HepG2 (cell line): ENCODE data around the gene FRRS1. TPM values are rescaled to one million over a fixed set of nuclear protein-coding genes. Genes with fewer than 3 reads are reported as not detected.

Source experiments
- ATAC-seq: fragments of 200-7000 bp; cut with Tn5 transposase; 3 replicates; pipeline ENCODE4 v1.9.1; 2020; ENCODE audit warnings: mild to moderate bottlenecking, moderate library complexity
- BruUV-seq: library from RNA; stranded (reverse); fragments of 400-500 nt; replicated peaks from 2 replicates; lab custom pipeline; 2021; lab: Mats Ljungman, UMichigan
- CTCF ChIA-PET: fragments of 300-600 bp; formaldehyde crosslinking; extraction: SDS; loops from one replicate; lab custom pipeline; 2021; ENCODE audit warnings: low total read pairs, inconsistent platforms, low intra/inter-chr PET ratio; lab: Yijun Ruan, JAX
- POLR2A ChIA-PET: fragments of 350-600 bp; sonication (Branson Sonifier 250); formaldehyde crosslinking; loops from one replicate; lab custom pipeline; 2020; ENCODE audit warnings: antibody characterized with exemption, inconsistent platforms; lab: Yijun Ruan, JAX
- DNase-seq: peaks from one replicate; pipeline ENCODE4 v3.0.0-alpha.2; 2015; ENCODE audit warnings: low spot score
- FAIRE-seq: peaks from 3 replicates; lab custom pipeline; 2011; peaks lifted over from hg19 to GRCh38; lab: Jason Lieb, UNC
- H2AFZ ChIP-seq: one replicate; pipeline ENCODE4 v1.6.1; 2011; ENCODE audit warnings: low read length, inconsistent platforms
- H3K27ac ChIP-seq: fragments of 300-600 bp; 3 replicates; pipeline ENCODE4 v1.8.0; 2011; ENCODE audit warnings: mixed run types, mild to moderate bottlenecking, mixed read lengths, low read length, inconsistent platforms; ENCODE audit not compliant: insufficient read depth; ENCODE audit errors: extremely low read length
- H3K27me3 ChIP-seq, 2 experiments: fragments of 200-600 bp in 1 of 2; 2 replicates in 1 of 2; 3 replicates in 1 of 2; pipeline versions ENCODE4 v1.6.0 to v1.8.0; 2011; ENCODE audit warnings: low read length in 2 of 2, mild to moderate bottlenecking in 2 of 2, moderate library complexity in 2 of 2, inconsistent platforms in 1 of 2; ENCODE audit not compliant: insufficient read depth in 2 of 2, control insufficient read depth in 1 of 2
- H3K36me3 ChIP-seq, 2 experiments: fragments of 200-600 bp in 1 of 2; replicated peaks in 1 of 2; 2 replicates in 1 of 2; 3 replicates in 1 of 2; pipeline versions ENCODE4 v1.5.1 to v1.8.0; 2011; ENCODE audit warnings: low read length in 2 of 2, inconsistent platforms in 1 of 2; ENCODE audit not compliant: insufficient read depth in 2 of 2, control insufficient read depth in 1 of 2
- H3K4me1 ChIP-seq: 2 replicates; pipeline ENCODE4 v1.5.1; 2012; ENCODE audit warnings: low read length, inconsistent platforms; ENCODE audit not compliant: insufficient read depth
- H3K4me2 ChIP-seq: 2 replicates; pipeline ENCODE4 v1.6.0; 2011; ENCODE audit warnings: low read depth, low read length, inconsistent platforms
- H3K4me3 ChIP-seq, 3 experiments: fragments of 200-600 bp in 1 of 3; sonication (generic), shearing (Covaris generic) in 1 of 3; replicated peaks in 1 of 3; 2 replicates each; pipeline ENCODE4 v1.5.1; 2011 to 2016; ENCODE audit warnings: low read length in 3 of 3, inconsistent platforms in 2 of 3, low read depth in 2 of 3, mild to moderate bottlenecking in 2 of 3, control low read depth in 1 of 3, mixed read lengths in 1 of 3; ENCODE audit not compliant: insufficient read depth in 1 of 3
- H3K79me2 ChIP-seq: one replicate; pipeline ENCODE4 v1.6.1; 2011; ENCODE audit warnings: low read length, inconsistent platforms; ENCODE audit not compliant: insufficient read depth
- H3K9ac ChIP-seq: 2 replicates; pipeline ENCODE4 v1.6.0; 2011; ENCODE audit warnings: mild to moderate bottlenecking, low read depth, low read length, inconsistent platforms; ENCODE audit not compliant: insufficient read depth
- H3K9me3 ChIP-seq: 2 replicates; pipeline ENCODE4 v1.5.1; 2012; ENCODE audit warnings: mild to moderate bottlenecking, low read length
- H4K20me1 ChIP-seq: 2 replicates; pipeline ENCODE4 v1.6.0; 2011; ENCODE audit warnings: inconsistent platforms, mild to moderate bottlenecking, low read length, moderate library complexity; ENCODE audit not compliant: insufficient read depth
- BRF2 ChIP-seq: sonication (generic); formaldehyde crosslinking; IDR thresholded peaks from 2 replicates; pipeline ENCODE4 v1.8.1; 2022; ENCODE audit warnings: mild to moderate bottlenecking, missing genetic modification reagents
- CBX2 ChIP-seq, 2 experiments: fragments of 200-600 bp in 1 of 2; sonication (generic); formaldehyde crosslinking in 1 of 2; IDR thresholded peaks; 2 replicates each; pipeline versions ENCODE4 v1.7.0 to v1.8.1; 2018 to 2022; ENCODE audit warnings: low read depth in 2 of 2, low read length in 1 of 2, mild to moderate bottlenecking in 1 of 2, missing genetic modification reagents in 1 of 2
- CENPT ChIP-seq: sonication (generic); formaldehyde crosslinking; IDR thresholded peaks from 2 replicates; pipeline ENCODE4 v1.8.0; 2022; ENCODE audit warnings: low read depth, mild to moderate bottlenecking, moderate library complexity, missing genetic modification reagents
- CTCF ChIP-seq: sonication (generic); formaldehyde crosslinking; IDR thresholded peaks from 2 replicates; pipeline ENCODE4 v1.5.0; 2020; ENCODE audit warnings: mild to moderate bottlenecking, missing genetic modification reagents, moderate library complexity
- RAD21 ChIP-seq: fragments of 450-650 bp; formaldehyde crosslinking; IDR thresholded peaks from 2 replicates; pipeline ENCODE4 v1.5.0; 2020; ENCODE audit warnings: mild to moderate bottlenecking
- STAG1 ChIP-seq: sonication (generic); formaldehyde crosslinking; IDR thresholded peaks from 2 replicates; pipeline ENCODE4 v1.4.0; 2020; ENCODE audit warnings: missing genetic modification reagents
- TIGD3 ChIP-seq: sonication (generic); formaldehyde crosslinking; IDR thresholded peaks from 2 replicates; pipeline ENCODE4 v1.5.1; 2020; ENCODE audit warnings: mild to moderate bottlenecking, missing genetic modification reagents, borderline replicate concordance
- ZMYM4 ChIP-seq: sonication (generic); formaldehyde crosslinking; IDR thresholded peaks from 2 replicates; pipeline ENCODE4 v1.8.1; 2023; ENCODE audit warnings: mild to moderate bottlenecking, missing genetic modification reagents
- ZNF740 ChIP-seq: sonication (generic); formaldehyde crosslinking; IDR thresholded peaks from 2 replicates; pipeline ENCODE4 v1.4.0; 2020; ENCODE audit warnings: missing genetic modification reagents
- WGBS: methylation state at CpG from one replicate; pipeline ENCODE4 v1.1.6; 2017; ENCODE audit warnings: low lambda C conversion rate; 5-methylcytosine and 5-hydroxymethylcytosine counted together
- in situ Hi-C: cut with HindIII; loops from 2 replicates; pipeline ENCODE4 v1.10.0; 2017; ENCODE audit warnings: low pct_unique_long_range_greater_than_20kb; ENCODE audit not compliant: extremely low pct_ligation_motif_present
- intact Hi-C: fragments of 100-400 bp; cut with micrococcal nuclease; formaldehyde crosslinking; loops from one replicate; pipeline ENCODE4 v1.10.0; 2022; ENCODE audit not compliant: unreplicated experiment
- polyA plus RNA-seq, 8 experiments: library from polyadenylated mRNA; depleted of rRNA in 3 of 8; stranded (reverse) in 7 of 8; unstranded in 1 of 8; fragments of >200 nt; fragmentation: Illumina TruSeq in 4 of 8; extraction: Trizol in 4 of 8; gene quantifications; 2 replicates each; pipeline versions ENCODE4 v1.2.1 to v1.2.3, GENCODE V29; 2011 to 2016; ENCODE audit warnings: low read depth in 4 of 8, missing spikeins in 1 of 8, mixed read lengths in 1 of 8; ENCODE audit not compliant: insufficient read depth in 1 of 8
- total RNA-seq, 5 experiments: library from RNA; depleted of rRNA; stranded (reverse); fragments of >200 nt; fragmentation: Illumina TruSeq; extraction: Trizol; gene quantifications; 2 replicates each; pipeline ENCODE4 v1.2.3, GENCODE V29; 2016; ENCODE audit warnings: low read depth in 1 of 5

Gene FRRS1
- total and polyA plus RNA-seq, 2 of the 13 experiments (the other 11 are each of a cell fraction or from before 2014, with no cell fraction given): 22.6 to 23.4 TPM

GRCh38 chr1:99737016-99737415 is 29.4 kb downstream of the FRRS1 start:
- H3K9me3 ChIP-seq: no peaks in the 10 kb centered on the region
- WGBS: 54% methylated on average over 4 of the region's 4 CpGs
- ChIA-PET POLR2A (no interaction called here), CTCF (interaction anchor here (0.9 kb wide), 1 partner anchor 556 kb away, joined by 4 read pairs; no protein-coding TSS in a partner anchor)
- H3K4me2 ChIP-seq: no peak overlapping the region
- in situ Hi-C loops: no loop called here
- H2AFZ ChIP-seq: no peak overlapping the region
- peaks cover 3 to 33% of the 10 kb centered on the region in 2 experiments for H3K36me3 ChIP-seq
- peak; percentile 97 for ATAC-seq
- H3K27ac ChIP-seq: no peak overlapping the region
- H4K20me1 ChIP-seq: no peaks in the 10 kb centered on the region
- H3K9ac ChIP-seq: no peak overlapping the region
- FAIRE-seq: peak; percentile 84
- BruUV-seq: TSS peak; percentile 30
- no peaks in the 10 kb centered on the region for H3K27me3 ChIP-seq
- H3K4me3 ChIP-seq: no peak overlapping the region
- H3K4me1 ChIP-seq: peaks cover 37% of the 10 kb centered on the region
- TF ChIP-seq BRF2 (CRISPR knock-in tag) (no peak), CTCF (CRISPR knock-in tag) (peak; percentile 69), TIGD3 (CRISPR knock-in tag) (no peak), STAG1 (CRISPR knock-in tag) (peak; percentile 73), ZNF740 (CRISPR knock-in tag) (no peak), CBX2 (IDR thresholded peaks at IDR 0.05; ENCODE audit: low read depth, low read length) (no peak), CBX2 (CRISPR knock-in tag; IDR thresholded peaks at IDR 0.05; ENCODE audit: low read depth) (no peak), ZMYM4 (peak; percentile 37; the same call in 1 of the 2 replicates), RAD21 (CRISPR knock-in tag) (peak; percentile 45; the same call in 1 of the 2 replicates), CENPT (CRISPR knock-in tag) (no peak)
- intact Hi-C loops: loop anchor here (1.0 kb wide), 1 partner anchor 557 kb away; no protein-coding TSS in a partner anchor
- no peaks in the 10 kb centered on the region for H3K79me2 ChIP-seq
- DNase-seq: peak; percentile 49
